Measurements from ENCODE around the gene SERPINA3. TPM values are rescaled to one million over a fixed set of nuclear protein-coding genes. Genes with fewer than 3 reads are reported as not detected.

SERPINA3 gene
- total RNA-seq, 1 experiment from 2014 or later, result not detected

DNA sequence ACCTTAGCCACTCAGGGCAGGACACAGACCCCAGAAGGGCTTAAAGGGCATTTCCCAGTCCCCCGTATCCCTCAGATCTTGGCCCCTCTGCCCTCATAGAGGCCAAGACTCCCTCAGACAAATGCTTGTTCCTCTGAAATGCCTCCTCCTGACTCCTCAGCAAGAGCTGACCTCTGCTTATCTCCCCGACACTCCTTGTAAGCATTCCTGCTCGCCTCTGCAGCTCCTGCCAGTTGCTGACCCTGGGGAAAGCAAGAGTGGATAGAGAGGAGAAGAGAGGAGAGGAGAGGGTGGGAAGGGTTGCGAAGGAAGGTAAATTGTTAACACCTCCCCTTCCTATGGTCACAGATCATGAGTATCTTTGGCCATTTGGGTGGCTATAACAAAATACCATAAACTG, 23.9 kb upstream of the SERPINA3 start:
- no peaks in the 10 kb centered on the region for H3F3A ChIP-seq (ENCODE audit: insufficient read depth, low read depth)
- no peaks in the 10 kb centered on the region for H3K9me3 ChIP-seq (ENCODE audit: insufficient read depth, low read depth)
- BruUV-seq (replicated peaks), result no TSS peak
- TF ChIP-seq EZH2 (IDR thresholded peaks at IDR 0.05; ENCODE audit: low read depth) (no peak), CTCF (conservative IDR thresholded peaks at IDR 0.05) (no peak)
- POLR2A ChIA-PET (ENCODE audit: unreplicated experiment), result no interaction called here
- no peak overlapping the region for H3K4me3 ChIP-seq
- H3K79me2 ChIP-seq (ENCODE audit: low read depth), result no peaks in the 10 kb centered on the region
- H3K27me3 ChIP-seq (ENCODE audit: insufficient read depth, low read depth), result no peaks in the 10 kb centered on the region
- H4K20me1 ChIP-seq (ENCODE audit: insufficient read depth), result no peaks in the 10 kb centered on the region
- H3K4me2 ChIP-seq, result no peak overlapping the region
- no peaks in the 10 kb centered on the region for H3K36me3 ChIP-seq (ENCODE audit: low read depth)
- H3K4me1 ChIP-seq (replicated peaks; ENCODE audit: insufficient read depth), result no peaks in the 10 kb centered on the region
- DNase-seq, result no peak
- no peak overlapping the region for H3K27ac ChIP-seq
- H2AFZ ChIP-seq, result no peak overlapping the region
- CTCF ChIA-PET, result no interaction called here
- no peaks in the 10 kb centered on the region for H3K9me2 ChIP-seq (ENCODE audit: insufficient read depth)
- intact Hi-C loops (cut with micrococcal nuclease; ENCODE audit: unreplicated experiment), result no loop called here

GRCh38 chr14:94591073-94591472, 21.1 kb upstream of the SERPINA3 start:
- Histone ChIP-seq H3K4me2 (no peak overlapping the region), H3K79me2 (ENCODE audit: low read depth) (no peaks in the 10 kb centered on the region), H3K36me3 (ENCODE audit: low read depth) (no peaks in the 10 kb centered on the region), H3K27me3 (ENCODE audit: insufficient read depth, low read depth) (no peaks in the 10 kb centered on the region), H3K9me3 (ENCODE audit: insufficient read depth, low read depth) (no peaks in the 10 kb centered on the region), H3K4me1 (replicated peaks; ENCODE audit: insufficient read depth) (no peaks in the 10 kb centered on the region), H3K27ac (no peak overlapping the region), H2AFZ (no peak overlapping the region), H3K4me3 (no peak overlapping the region), H4K20me1 (ENCODE audit: insufficient read depth) (no peaks in the 10 kb centered on the region), H3F3A (ENCODE audit: insufficient read depth, low read depth) (no peaks in the 10 kb centered on the region), H3K9me2 (ENCODE audit: insufficient read depth) (no peaks in the 10 kb centered on the region)
- BruUV-seq (replicated peaks), result no TSS peak
- CTCF ChIA-PET, result no interaction called here
- POLR2A ChIA-PET (ENCODE audit: unreplicated experiment), result no interaction called here
- TF ChIP-seq EZH2 (IDR thresholded peaks at IDR 0.05; ENCODE audit: low read depth) (no peak), CTCF (conservative IDR thresholded peaks at IDR 0.05) (no peak)
- intact Hi-C loops (cut with micrococcal nuclease; ENCODE audit: unreplicated experiment), result no loop called here
- DNase-seq, result no peak

DNA sequence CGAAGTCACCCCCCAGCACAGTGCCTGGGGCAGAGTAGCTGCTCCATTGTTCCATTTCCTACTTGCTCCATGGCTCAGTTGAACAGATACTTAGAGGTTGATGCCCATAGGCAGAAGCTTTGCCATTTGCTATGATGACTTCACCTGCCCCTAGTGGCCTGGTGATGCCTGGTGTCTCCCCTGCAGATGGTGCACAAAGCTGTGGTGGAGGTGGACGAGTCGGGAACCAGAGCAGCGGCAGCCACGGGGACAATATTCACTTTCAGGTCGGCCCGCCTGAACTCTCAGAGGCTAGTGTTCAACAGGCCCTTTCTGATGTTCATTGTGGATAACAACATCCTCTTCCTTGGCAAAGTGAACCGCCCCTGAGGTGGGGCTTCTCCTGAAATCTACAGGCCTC, 20.3 kb upstream of the SERPINA3 start:
- no peak for DNase-seq
- H3K79me2 ChIP-seq (ENCODE audit: low read depth), result no peaks in the 10 kb centered on the region
- H3K36me3 ChIP-seq (ENCODE audit: low read depth), result no peaks in the 10 kb centered on the region
- no peaks in the 10 kb centered on the region for H3K9me2 ChIP-seq (ENCODE audit: insufficient read depth)
- H3K4me1 ChIP-seq (replicated peaks; ENCODE audit: insufficient read depth), result no peaks in the 10 kb centered on the region
- intact Hi-C loops (cut with micrococcal nuclease; ENCODE audit: unreplicated experiment), result no loop called here
- H2AFZ ChIP-seq, result no peak overlapping the region
- BruUV-seq (replicated peaks), result no TSS peak
- no peak overlapping the region for H3K27ac ChIP-seq
- no peaks in the 10 kb centered on the region for H4K20me1 ChIP-seq (ENCODE audit: insufficient read depth)
- CTCF ChIA-PET, result no interaction called here
- no peaks in the 10 kb centered on the region for H3F3A ChIP-seq (ENCODE audit: insufficient read depth, low read depth)
- no peaks in the 10 kb centered on the region for H3K9me3 ChIP-seq (ENCODE audit: insufficient read depth, low read depth)
- TF ChIP-seq EZH2 (IDR thresholded peaks at IDR 0.05; ENCODE audit: low read depth) (no peak), CTCF (conservative IDR thresholded peaks at IDR 0.05) (no peak)
- H3K4me3 ChIP-seq, result no peak overlapping the region
- H3K4me2 ChIP-seq, result no peak overlapping the region
- no peaks in the 10 kb centered on the region for H3K27me3 ChIP-seq (ENCODE audit: insufficient read depth, low read depth)
- POLR2A ChIA-PET (ENCODE audit: unreplicated experiment), result no interaction called here
